Right lobe of liver (tissue), 6 donors: ENCODE measurements around the gene FAM89A. TPM values are rescaled to one million over a fixed set of nuclear protein-coding genes. Genes with fewer than 3 reads are reported as not detected.
A peak's percentile ranks its signal among the peaks of the same experiment; 100 is the strongest.
"Not testable (repeated sequence)": the region's sequence is repeated elsewhere in the genome, so short reads cannot be mapped to it uniquely, and the experiment has no call there.

Experiments used
- ATAC-seq, 4 donors: fragments of 200-7000 bp; cut with Tn5 transposase; one replicate each; pipeline ENCODE4 v1.9.1; 2020; ENCODE audit warnings: mild to moderate bottlenecking in 4 of 4, moderate library complexity in 4 of 4
- DNase-seq, 3 donors: peaks; one replicate each; pipeline ENCODE4 v3.0.0-alpha.2; 2020
- H3K27ac ChIP-seq, 3 donors: fragments of 200-600 bp; one replicate each; pipeline ENCODE4 v1.8.0; 2022
- H3K27me3 ChIP-seq, 2 donors: fragments of 200-600 bp; one replicate each; pipeline ENCODE4 v1.8.0; 2022
- H3K36me3 ChIP-seq, 4 donors: fragments of 200-600 bp; sonication (generic) in 1 of 4; one replicate each; pipeline versions ENCODE4 v1.5.1 to v1.8.0; 2017 to 2022; ENCODE audit warnings: control low read depth in 1 of 4
- H3K4me1 ChIP-seq, 4 donors: fragments of 200-600 bp; sonication (generic) in 1 of 4; one replicate each; pipeline versions ENCODE4 v1.5.1 to v1.8.0; 2017 to 2022; ENCODE audit warnings: control low read depth in 1 of 4
- H3K4me3 ChIP-seq, 3 donors: fragments of 200-600 bp; one replicate each; pipeline ENCODE4 v1.8.0; 2022
- H3K9me3 ChIP-seq, 4 donors: fragments of 200-600 bp; sonication (generic) in 1 of 4; one replicate each; pipeline versions ENCODE4 v1.5.1 to v1.8.0; 2017 to 2022; ENCODE audit warnings: control low read depth in 1 of 4
- POLR2A ChIP-seq: fragments of 450-650 bp; IDR thresholded peaks from one replicate; pipeline ENCODE4 v1.6.1; 2017; ENCODE audit warnings: antibody characterized with exemption, mild to moderate bottlenecking
- WGBS: methylation state at CpG from one replicate; pipeline ENCODE4 v1.1.6; 2018; ENCODE audit warnings: low coverage, low lambda C conversion rate; ENCODE audit not compliant: insufficient coverage; ENCODE audit errors: missing lambda C conversion rate; 5-methylcytosine and 5-hydroxymethylcytosine counted together
- intact Hi-C, 2 donors: fragments of 100-400 bp; cut with DNase I; formaldehyde crosslinking; loops; one replicate each; pipeline versions ENCODE4 v1.11.2 to v1.14.1; 2022
- total RNA-seq, 6 experiments: library from RNA; depleted of rRNA in 2 of 6; stranded (reverse); fragments of >200 nt in 2 of 6; fragmentation: NEBNext Ultra II Directional in 3 of 6; extraction: Animal tissue kit (Norgen Biotek cat#: 25700) in 3 of 6; gene quantifications; one replicate each; pipeline versions ENCODE4 v1.1.0 to v1.2.4, GENCODE V29; 2016 to 2023
- TF ChIP-seq, protein P1 (sequence below), 4 donors: fragments of 200-600 bp in 3 of 4; fragments of 450-650 bp in 1 of 4; IDR thresholded peaks; one replicate each; pipeline versions ENCODE4 v1.5.1 to v1.8.0; 2016 to 2022; ENCODE audit warnings: antibody characterized with exemption in 4 of 4, mild to moderate bottlenecking in 2 of 4
- donor health status: DM: no; HTN: yes; CAD: no.
- donor health status: DM: no; HTN: no; CAD: no.
- donor health status: DM: no; HTN: no; CAD: no.
- donor health status: DM: no; HTN: yes; CAD: no.
- donor health status: DM: no; HTN: yes; CAD: no.

The FAM89A gene
- total RNA-seq, 6 experiments from 2014 or later: 3.7 to 12.8 (median 6.8) TPM

DNA sequence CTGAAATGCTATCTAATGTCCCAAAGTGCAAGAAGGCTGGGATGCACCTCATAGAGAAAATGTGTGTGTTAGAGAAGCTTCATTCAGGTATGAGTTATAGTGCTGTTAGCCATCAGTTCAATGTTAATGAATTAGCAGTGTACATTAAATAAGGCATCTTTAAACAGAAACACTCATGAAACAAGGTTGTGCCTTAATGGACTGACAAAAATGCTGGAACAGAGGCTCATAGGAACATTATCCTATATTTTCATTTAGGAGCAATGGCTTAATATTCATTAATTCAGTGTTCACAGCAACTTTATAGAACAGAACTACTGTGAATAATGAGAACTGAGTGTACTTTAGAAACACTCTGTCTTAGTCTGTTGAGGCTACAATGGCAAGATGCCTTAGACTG is 15.2 kb upstream of the FAM89A start:
- DNase-seq (no peak), ATAC-seq (no peak)
- Histone ChIP-seq H3K4me3 (no peak overlapping the region), H3K9me3 (no peaks in the 10 kb centered on the region), H3K27me3 (no peaks in the 10 kb centered on the region), H3K4me1 (peaks cover 0 to 22% (median 9%) of the 10 kb centered on the region in 4 donors), H3K36me3 (no peaks in the 10 kb centered on the region), H3K27ac (no peak overlapping the region)
- intact Hi-C loops: no loop called here
- TF ChIP-seq POLR2A: no peak
- TF ChIP-seq, protein P1, sequence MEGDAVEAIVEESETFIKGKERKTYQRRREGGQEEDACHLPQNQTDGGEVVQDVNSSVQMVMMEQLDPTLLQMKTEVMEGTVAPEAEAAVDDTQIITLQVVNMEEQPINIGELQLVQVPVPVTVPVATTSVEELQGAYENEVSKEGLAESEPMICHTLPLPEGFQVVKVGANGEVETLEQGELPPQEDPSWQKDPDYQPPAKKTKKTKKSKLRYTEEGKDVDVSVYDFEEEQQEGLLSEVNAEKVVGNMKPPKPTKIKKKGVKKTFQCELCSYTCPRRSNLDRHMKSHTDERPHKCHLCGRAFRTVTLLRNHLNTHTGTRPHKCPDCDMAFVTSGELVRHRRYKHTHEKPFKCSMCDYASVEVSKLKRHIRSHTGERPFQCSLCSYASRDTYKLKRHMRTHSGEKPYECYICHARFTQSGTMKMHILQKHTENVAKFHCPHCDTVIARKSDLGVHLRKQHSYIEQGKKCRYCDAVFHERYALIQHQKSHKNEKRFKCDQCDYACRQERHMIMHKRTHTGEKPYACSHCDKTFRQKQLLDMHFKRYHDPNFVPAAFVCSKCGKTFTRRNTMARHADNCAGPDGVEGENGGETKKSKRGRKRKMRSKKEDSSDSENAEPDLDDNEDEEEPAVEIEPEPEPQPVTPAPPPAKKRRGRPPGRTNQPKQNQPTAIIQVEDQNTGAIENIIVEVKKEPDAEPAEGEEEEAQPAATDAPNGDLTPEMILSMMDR (IDR thresholded peaks at IDR 0.05): no peak

DNA sequence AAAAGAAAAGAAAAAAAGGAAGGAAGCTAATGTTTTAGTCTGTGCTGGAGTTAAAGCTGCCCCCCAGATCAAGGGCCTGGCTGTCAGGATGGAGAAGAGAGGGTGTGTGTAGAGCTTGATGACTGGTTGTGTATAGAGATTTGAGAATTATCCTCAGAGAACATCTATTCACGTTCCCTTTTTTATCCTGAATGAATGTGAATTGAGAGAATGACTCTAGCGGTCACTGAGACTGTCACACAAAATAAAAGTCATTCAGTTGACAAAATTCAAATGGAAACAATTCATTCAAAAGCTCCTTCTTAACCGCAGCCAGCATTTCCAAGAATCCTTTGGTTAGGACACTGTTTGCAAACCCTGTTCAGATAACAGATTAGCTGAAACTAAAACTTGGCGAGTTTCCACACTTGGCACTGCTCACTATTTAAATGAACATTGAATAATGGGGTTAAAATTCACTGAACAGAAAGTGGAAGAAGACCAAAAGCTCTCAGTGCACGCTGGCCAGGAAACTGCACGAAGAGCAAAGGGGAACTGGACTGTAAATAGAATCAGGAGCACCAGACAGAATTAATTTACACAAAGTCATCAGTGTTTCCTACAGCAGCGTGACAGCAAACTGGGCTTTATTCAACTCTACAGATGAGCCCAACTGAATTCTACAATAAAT is 13.6 kb upstream of the FAM89A start:
- Histone ChIP-seq H3K4me3 (no peak overlapping the region), H3K4me1 (peaks cover 0 to 20% (median 9%) of the 10 kb centered on the region in 4 donors), H3K9me3 (no peaks in the 10 kb centered on the region), H3K36me3 (no peaks in the 10 kb centered on the region), H3K27me3 (no peaks in the 10 kb centered on the region), H3K27ac (peak overlapping the region; percentile 9 to 76 (median 26))
- WGBS: 1% methylated on average over 7 of the region's 7 CpGs
- ATAC-seq (peak; percentile 92 to 98 (median 96)), DNase-seq (peak; percentile 67 to 90 (median 76))
- intact Hi-C loops: no loop called here
- no peak for TF ChIP-seq POLR2A
- TF ChIP-seq, protein P1 (IDR thresholded peaks at IDR 0.05): no peak

DNA sequence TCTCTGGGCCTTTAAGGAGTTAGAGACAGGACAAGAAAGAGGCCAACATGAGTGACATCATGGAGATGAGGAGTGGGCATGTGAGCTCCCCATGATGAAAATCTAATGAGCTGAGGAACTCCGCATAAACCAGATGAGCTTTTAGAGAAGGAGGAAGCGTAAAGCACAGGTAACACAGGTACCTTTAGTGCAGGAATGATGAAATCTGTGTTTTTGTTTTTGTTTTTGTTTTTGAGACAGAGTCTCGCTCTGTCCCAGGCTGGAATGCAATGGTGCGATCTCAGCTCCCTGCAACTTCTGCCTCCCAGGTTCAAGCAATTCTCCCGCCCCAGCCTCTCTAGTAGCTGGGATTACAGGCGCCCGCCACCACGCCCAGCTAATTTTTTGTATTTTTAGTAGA is 12.7 kb upstream of the FAM89A start:
- 93% methylated on average over 7 of the region's 8 CpGs for WGBS
- intact Hi-C loops: no loop called here
- Histone ChIP-seq H3K4me3 (no peak overlapping the region), H3K36me3 (no peaks in the 10 kb centered on the region), H3K4me1 (peaks cover 0 to 18% (median 8%) of the 10 kb centered on the region in 4 donors), H3K27ac (no peak overlapping the region), H3K27me3 (no peaks in the 10 kb centered on the region), H3K9me3 (no peaks in the 10 kb centered on the region)
- DNase-seq (no peak), ATAC-seq (no peak)
- TF ChIP-seq, protein P1 (IDR thresholded peaks at IDR 0.05): no peak
- TF ChIP-seq POLR2A: no peak

DNA sequence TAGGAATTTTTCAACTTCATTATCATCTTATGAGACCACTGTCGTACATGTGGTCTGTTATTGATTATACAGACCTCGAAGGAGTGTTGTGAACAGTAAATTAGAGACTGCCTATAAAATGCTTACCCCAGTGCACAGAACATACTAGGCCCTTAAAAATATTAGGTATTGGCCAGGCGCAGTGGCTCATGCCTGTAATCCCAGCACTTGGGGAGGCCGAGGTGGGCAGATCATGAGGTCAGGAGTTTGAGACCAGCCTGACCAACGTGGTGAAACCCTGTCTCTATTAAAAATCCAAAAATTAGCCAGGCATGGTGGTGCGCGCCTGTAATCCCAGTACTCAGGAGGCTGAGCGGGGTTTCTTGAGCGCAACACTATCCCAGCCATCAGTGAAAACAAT is 10.9 kb upstream of the FAM89A start:
- H3K36me3 ChIP-seq, intact Hi-C loops, ATAC-seq, H3K4me3 ChIP-seq, DNase-seq, H3K9me3 ChIP-seq, H3K27ac ChIP-seq, H3K27me3 ChIP-seq: not testable (repeated sequence)
- peaks cover 0 to 18% (median 8%) of the 10 kb centered on the region in 4 donors for H3K4me1 ChIP-seq
- 88% methylated on average over 7 of the region's 9 CpGs for WGBS

DNA sequence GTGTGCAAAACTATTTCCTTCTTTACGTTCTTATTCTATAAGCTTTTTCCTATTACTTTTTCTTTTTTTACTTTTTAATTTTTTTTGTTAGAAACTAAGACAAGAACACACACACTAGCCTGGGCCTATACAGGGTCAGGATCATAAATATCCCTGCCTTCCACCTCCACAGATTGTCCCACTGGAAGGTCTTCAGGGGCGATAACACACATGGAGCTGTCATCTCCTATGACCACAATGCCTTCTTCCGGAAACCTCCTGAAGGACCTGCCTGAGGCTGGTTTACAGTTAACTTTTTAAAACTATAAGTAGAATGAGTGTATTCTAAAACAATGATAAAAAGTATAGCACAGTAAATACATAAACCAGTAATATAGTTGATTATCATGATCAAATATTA is 10.3 kb upstream of the FAM89A start:
- 97% methylated on average over 3 of the region's 3 CpGs for WGBS

More for the DNA sequence above, 10.3 kb upstream of the FAM89A start:
- intact Hi-C loops: no loop called here
- Histone ChIP-seq H3K9me3 (no peaks in the 10 kb centered on the region), H3K27ac (no peak overlapping the region), H3K4me1 (peaks cover 0 to 18% (median 8%) of the 10 kb centered on the region in 4 donors), H3K36me3 (no peaks in the 10 kb centered on the region), H3K4me3 (no peak overlapping the region), H3K27me3 (no peaks in the 10 kb centered on the region)
- no peak for ATAC-seq
- no peak for TF ChIP-seq POLR2A
- DNase-seq: no peak
